ENCODE results near the gene CHST13. TPM values are rescaled to one million over a fixed set of nuclear protein-coding genes. Genes with fewer than 3 reads are reported as not detected.
"Not testable (repeated sequence)": the region's sequence is repeated elsewhere in the genome, so short reads cannot be mapped to it uniquely, and the experiment has no call there.

The CHST13 gene
- total RNA-seq, 1 donor: 36.4 TPM

DNA sequence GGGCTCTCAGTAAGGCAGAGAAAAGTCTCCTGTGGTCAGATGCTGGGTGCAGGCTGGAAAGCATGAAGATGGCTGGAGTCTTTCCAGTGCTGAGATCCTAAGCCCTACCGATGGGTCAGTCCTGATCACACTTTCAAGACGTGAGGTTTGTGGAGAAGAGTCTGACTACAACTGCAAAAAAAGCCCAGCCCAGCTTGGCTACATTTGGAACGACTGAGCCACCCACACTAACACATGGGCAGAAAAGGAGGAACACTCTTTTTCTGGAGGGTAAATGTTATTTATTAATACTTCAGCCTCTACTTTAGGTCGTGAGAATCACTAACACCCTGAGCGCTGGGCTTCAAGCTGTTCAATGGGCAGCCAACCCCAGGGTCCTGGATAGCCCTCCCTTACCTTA lies 56.8 kb downstream of the CHST13 start:
- DNase-seq (ENCODE audit: low read depth in 2 of 3, low spot score in 2 of 3): no peak

GRCh38 chr3:126581569-126581968 lies 57.6 kb downstream of the CHST13 start:
- no peak for DNase-seq (ENCODE audit: low read depth in 2 of 3, low spot score in 2 of 3)

- DNase-seq (ENCODE audit: low read depth in 2 of 3, low spot score in 2 of 3): no peak
Measured at GRCh38 chr3:126582311-126582710, 58.4 kb downstream of the CHST13 start.

GRCh38 chr3:126591515-126591914 lies 67.6 kb downstream of the CHST13 start:
- DNase-seq (ENCODE audit: low read depth in 2 of 3, low spot score in 2 of 3): not testable (repeated sequence)

Small RNA genes within 50 kb of the gene (small RNA-seq; reads per million reads assigned to genes)
- not detected for gene RNA5SP138

Other genes starting within 250 kb of the CHST13 start
- gene KLF15, start 166.7 kb upstream of the CHST13 start, total RNA-seq: under 0.01 TPM
- gene CFAP100, start 129.2 kb upstream of the CHST13 start, total RNA-seq: not detected
- gene ZXDC, start 48.3 kb upstream of the CHST13 start, total RNA-seq: 82.7 TPM
- under 0.01 TPM for gene UROC1, start 6.4 kb upstream of the CHST13 start, total RNA-seq
- gene C3orf22, start 34.8 kb downstream of the CHST13 start, total RNA-seq: not detected
- 15.1 TPM for gene TXNRD3, start 131.0 kb downstream of the CHST13 start, total RNA-seq
- gene CHCHD6, start 180.1 kb downstream of the CHST13 start, total RNA-seq: 10.8 TPM